SU-DHL-6 (cell line): ENCODE data around the gene YIF1A.
"Not testable (repeated sequence)": the region's sequence is repeated elsewhere in the genome, so short reads cannot be mapped to it uniquely, and the experiment has no call there.

Experiments used
- H2AFZ ChIP-seq: fragments of 200-600 bp; sonication (generic); 2 replicates; pipeline ENCODE4 v1.6.1; 2014; ENCODE audit warnings: low read depth, mild to moderate bottlenecking, moderate library complexity, mixed read lengths, antibody characterized with exemption, low read length; ENCODE audit not compliant: severe bottlenecking
- H3F3A ChIP-seq: fragments of 200-600 bp; shearing (Covaris generic); 2 replicates; pipeline ENCODE4 v1.6.0; 2016; ENCODE audit warnings: antibody characterized with exemption, mild to moderate bottlenecking; ENCODE audit not compliant: insufficient read depth
- H3K27ac ChIP-seq: fragments of 200-600 bp; sonication (generic); 2 replicates; pipeline ENCODE4 v1.5.1; 2016; ENCODE audit warnings: low read depth, mild to moderate bottlenecking, low read length, moderate library complexity, mixed read lengths
- H3K27me3 ChIP-seq: fragments of 200-600 bp; sonication (generic), shearing (Covaris generic); 2 replicates; pipeline ENCODE4 v1.6.0; 2014; ENCODE audit warnings: mild to moderate bottlenecking, low read length
- H3K36me3 ChIP-seq: fragments of 200-600 bp; sonication (generic); 2 replicates; pipeline ENCODE4 v1.6.1; 2014; ENCODE audit warnings: mild to moderate bottlenecking, low read length, mixed read lengths
- H3K4me2 ChIP-seq: fragments of 300-600, 200-600 bp; shearing (Covaris generic), sonication (generic); 2 replicates; pipeline ENCODE4 v1.6.0; 2014; ENCODE audit warnings: low read length, low read depth, mild to moderate bottlenecking; ENCODE audit not compliant: poor library complexity, severe bottlenecking
- H3K4me3 ChIP-seq: fragments of 200-600 bp; sonication (generic); 2 replicates; pipeline ENCODE4 v1.5.1; 2014; ENCODE audit warnings: antibody characterized with exemption, low read length, mild to moderate bottlenecking, mixed read lengths; ENCODE audit not compliant: insufficient read depth, poor library complexity, severe bottlenecking
- H3K79me2 ChIP-seq: fragments of 200-600 bp; sonication (generic); 2 replicates; pipeline ENCODE4 v1.6.1; 2014; ENCODE audit warnings: mild to moderate bottlenecking, low read length, moderate library complexity; ENCODE audit not compliant: insufficient read depth
- H3K9ac ChIP-seq: fragments of 200-600 bp; sonication (generic); 2 replicates; pipeline ENCODE4 v1.7.0; 2014; ENCODE audit warnings: mild to moderate bottlenecking, low read length
- H3K9me2 ChIP-seq: fragments of 200-600 bp; sonication (generic); replicated peaks from 2 replicates; pipeline ENCODE4 v1.6.1; 2014; ENCODE audit warnings: low read length; ENCODE audit not compliant: insufficient read depth
- H3K9me3 ChIP-seq: fragments of 200-600 bp; sonication (generic); 2 replicates; pipeline ENCODE4 v1.6.1; 2014; ENCODE audit warnings: low read length, mixed read lengths; ENCODE audit not compliant: insufficient read depth
- H4K20me1 ChIP-seq: fragments of 200-600 bp; sonication (generic); 2 replicates; pipeline ENCODE4 v1.6.1; 2014; ENCODE audit warnings: low read depth, mild to moderate bottlenecking, antibody characterized with exemption, low read length, moderate library complexity, mixed read lengths
- EZH2phosphoT487 ChIP-seq: fragments of 200-600 bp; sonication (generic), shearing (Covaris generic); conservative IDR thresholded peaks from 2 replicates; pipeline ENCODE4 v1.6.1; 2018; ENCODE audit warnings: mild to moderate bottlenecking, antibody characterized with exemption, low read length, moderate library complexity, mixed read lengths
- TF ChIP-seq, protein P1 (sequence below): fragments of 200-600 bp; sonication (generic); IDR thresholded peaks from one replicate; pipeline ENCODE4 v1.5.1; 2017; ENCODE audit warnings: antibody characterized with exemption, mild to moderate bottlenecking, low read length, moderate library complexity; ENCODE audit not compliant: insufficient read depth, poor library complexity, severe bottlenecking

Gene YIF1A

DNA sequence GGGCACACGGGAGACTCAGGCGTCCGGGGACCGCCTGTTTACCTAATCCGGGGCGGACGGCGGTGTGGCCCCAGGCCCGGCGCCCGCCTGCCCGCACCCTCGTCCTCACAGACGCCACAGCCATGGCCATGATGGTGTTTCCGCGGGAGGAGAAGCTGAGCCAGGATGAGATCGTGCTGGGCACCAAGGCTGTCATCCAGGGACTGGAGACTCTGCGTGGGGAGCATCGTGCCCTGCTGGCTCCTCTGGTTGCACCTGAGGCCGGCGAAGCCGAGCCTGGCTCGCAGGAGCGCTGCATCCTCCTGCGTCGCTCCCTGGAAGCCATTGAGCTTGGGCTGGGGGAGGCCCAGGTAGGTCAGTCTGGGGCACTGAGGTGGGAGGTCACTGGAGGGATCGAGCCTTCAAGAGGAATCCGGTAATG, 30.5 kb downstream of the YIF1A start:
- no peaks in the 10 kb centered on the region for H3K9me3 ChIP-seq
- peak overlapping the region; percentile 90 for H3K4me3 ChIP-seq

DNA sequence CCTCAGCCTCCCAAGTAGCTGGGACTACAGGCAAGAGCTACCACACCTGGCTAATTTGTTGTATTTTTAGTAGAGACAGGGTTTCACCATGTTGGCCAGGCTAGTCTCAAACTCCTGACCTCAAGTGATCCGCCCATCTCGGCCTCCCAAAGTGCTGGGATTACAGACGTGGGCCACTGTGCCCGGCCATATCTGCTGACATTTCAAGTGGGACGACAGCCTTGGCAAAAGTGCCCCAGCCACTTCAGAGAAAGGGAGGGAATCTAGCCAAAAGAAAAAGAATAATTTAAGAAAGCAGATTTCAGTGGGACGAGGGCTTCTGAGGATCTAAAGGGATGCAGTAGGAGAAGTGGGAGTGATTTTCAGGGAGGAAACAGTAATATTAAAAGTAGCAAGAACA, 35.9 kb downstream of the YIF1A start:
- H3K4me3 ChIP-seq, H3K36me3 ChIP-seq, H3K27me3 ChIP-seq, H3K4me2 ChIP-seq, H2AFZ ChIP-seq, H4K20me1 ChIP-seq, H3K79me2 ChIP-seq, H3K9ac ChIP-seq, H3K9me2 ChIP-seq, H3K9me3 ChIP-seq, H3F3A ChIP-seq, H3K27ac ChIP-seq: not testable (repeated sequence)

More for the DNA sequence above, 30.5 kb downstream of the YIF1A start:
- no peaks in the 10 kb centered on the region for H3K9me2 ChIP-seq
- no peaks in the 10 kb centered on the region for H3F3A ChIP-seq
- H3K27me3 ChIP-seq: no peaks in the 10 kb centered on the region
- TF ChIP-seq EZH2phosphoT487: no peak
- TF ChIP-seq, protein P1, sequence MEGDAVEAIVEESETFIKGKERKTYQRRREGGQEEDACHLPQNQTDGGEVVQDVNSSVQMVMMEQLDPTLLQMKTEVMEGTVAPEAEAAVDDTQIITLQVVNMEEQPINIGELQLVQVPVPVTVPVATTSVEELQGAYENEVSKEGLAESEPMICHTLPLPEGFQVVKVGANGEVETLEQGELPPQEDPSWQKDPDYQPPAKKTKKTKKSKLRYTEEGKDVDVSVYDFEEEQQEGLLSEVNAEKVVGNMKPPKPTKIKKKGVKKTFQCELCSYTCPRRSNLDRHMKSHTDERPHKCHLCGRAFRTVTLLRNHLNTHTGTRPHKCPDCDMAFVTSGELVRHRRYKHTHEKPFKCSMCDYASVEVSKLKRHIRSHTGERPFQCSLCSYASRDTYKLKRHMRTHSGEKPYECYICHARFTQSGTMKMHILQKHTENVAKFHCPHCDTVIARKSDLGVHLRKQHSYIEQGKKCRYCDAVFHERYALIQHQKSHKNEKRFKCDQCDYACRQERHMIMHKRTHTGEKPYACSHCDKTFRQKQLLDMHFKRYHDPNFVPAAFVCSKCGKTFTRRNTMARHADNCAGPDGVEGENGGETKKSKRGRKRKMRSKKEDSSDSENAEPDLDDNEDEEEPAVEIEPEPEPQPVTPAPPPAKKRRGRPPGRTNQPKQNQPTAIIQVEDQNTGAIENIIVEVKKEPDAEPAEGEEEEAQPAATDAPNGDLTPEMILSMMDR: no peak
- H2AFZ ChIP-seq: no peak overlapping the region
- peak overlapping the region; percentile 88 for H3K9ac ChIP-seq
- H4K20me1 ChIP-seq: no peaks in the 10 kb centered on the region
- no peaks in the 10 kb centered on the region; the same call in 1 of the 2 replicates for H3K79me2 ChIP-seq
- peak overlapping the region; percentile 78 for H3K4me2 ChIP-seq
- no peaks in the 10 kb centered on the region for H3K36me3 ChIP-seq
- no peak overlapping the region for H3K27ac ChIP-seq

- no peaks in the 10 kb centered on the region for H3F3A ChIP-seq
- no peak overlapping the region for H3K9ac ChIP-seq
- H3K9me3 ChIP-seq: no peaks in the 10 kb centered on the region
- H2AFZ ChIP-seq: no peak overlapping the region
- no peaks in the 10 kb centered on the region for H3K79me2 ChIP-seq
- no peak for TF ChIP-seq EZH2phosphoT487
- TF ChIP-seq, protein P1: no peak
- no peak overlapping the region for H3K27ac ChIP-seq
- no peaks in the 10 kb centered on the region for H3K36me3 ChIP-seq
- no peaks in the 10 kb centered on the region for H4K20me1 ChIP-seq
- no peak overlapping the region for H3K4me2 ChIP-seq
- H3K9me2 ChIP-seq: no peaks in the 10 kb centered on the region
- H3K27me3 ChIP-seq: no peaks in the 10 kb centered on the region
- H3K4me3 ChIP-seq: no peak overlapping the region
These were observed 37.1 kb downstream of the YIF1A start for GRCh38 chr11:66251809-66252208.

DNA sequence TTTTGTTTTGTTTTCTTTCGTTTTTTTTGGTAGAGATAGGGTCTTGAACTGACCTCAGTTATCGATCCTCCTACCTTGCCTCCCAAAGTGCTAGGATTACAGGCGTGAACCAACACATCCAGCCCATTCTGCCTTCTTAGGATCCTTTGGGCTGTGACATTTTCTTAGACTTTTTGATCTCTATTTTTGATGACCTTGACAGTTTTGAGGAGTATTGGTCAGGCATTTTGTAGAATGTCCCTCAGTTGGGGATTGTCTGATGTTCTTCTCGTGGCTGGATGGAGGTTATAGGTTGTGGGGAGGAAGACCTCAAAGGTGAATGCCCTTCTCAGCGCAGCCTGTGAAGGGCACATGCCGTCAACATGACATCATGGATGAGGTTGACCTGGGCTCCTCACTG, 40.0 kb downstream of the YIF1A start:
- no peak for TF ChIP-seq EZH2phosphoT487
- TF ChIP-seq, protein P1: no peak
- no peaks in the 10 kb centered on the region for H3K27me3 ChIP-seq

More for the DNA sequence above, 40.0 kb downstream of the YIF1A start:
- H3F3A ChIP-seq: no peaks in the 10 kb centered on the region
- no peak overlapping the region for H3K27ac ChIP-seq
- H3K79me2 ChIP-seq: no peaks in the 10 kb centered on the region
- H3K9me3 ChIP-seq: no peaks in the 10 kb centered on the region
- no peaks in the 10 kb centered on the region for H3K9me2 ChIP-seq
- no peak overlapping the region for H2AFZ ChIP-seq
- no peak overlapping the region for H3K9ac ChIP-seq
- no peaks in the 10 kb centered on the region for H4K20me1 ChIP-seq
- H3K4me3 ChIP-seq: no peak overlapping the region
- no peaks in the 10 kb centered on the region for H3K36me3 ChIP-seq
- no peak overlapping the region for H3K4me2 ChIP-seq
